ENCODE data around the gene VAMP4.

The VAMP4 gene

DNA sequence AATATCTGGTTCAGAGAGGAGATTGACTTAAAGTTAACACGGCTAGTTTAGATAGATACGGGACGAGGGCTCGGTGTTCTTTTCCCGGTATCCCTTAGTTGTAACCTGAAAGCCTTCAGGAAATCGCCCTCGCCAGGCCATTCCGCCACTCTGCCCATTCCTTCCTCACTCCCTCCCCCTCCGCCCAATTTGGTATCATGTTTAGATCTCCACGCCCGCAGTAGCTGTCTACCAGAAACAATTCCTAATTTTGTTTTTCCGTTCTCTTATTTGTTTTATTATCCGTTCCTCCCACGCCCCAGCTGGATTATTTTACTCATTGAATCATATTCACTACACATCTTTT, 685 bp upstream of the VAMP4 start:
- TF ChIP-seq, protein P1, sequence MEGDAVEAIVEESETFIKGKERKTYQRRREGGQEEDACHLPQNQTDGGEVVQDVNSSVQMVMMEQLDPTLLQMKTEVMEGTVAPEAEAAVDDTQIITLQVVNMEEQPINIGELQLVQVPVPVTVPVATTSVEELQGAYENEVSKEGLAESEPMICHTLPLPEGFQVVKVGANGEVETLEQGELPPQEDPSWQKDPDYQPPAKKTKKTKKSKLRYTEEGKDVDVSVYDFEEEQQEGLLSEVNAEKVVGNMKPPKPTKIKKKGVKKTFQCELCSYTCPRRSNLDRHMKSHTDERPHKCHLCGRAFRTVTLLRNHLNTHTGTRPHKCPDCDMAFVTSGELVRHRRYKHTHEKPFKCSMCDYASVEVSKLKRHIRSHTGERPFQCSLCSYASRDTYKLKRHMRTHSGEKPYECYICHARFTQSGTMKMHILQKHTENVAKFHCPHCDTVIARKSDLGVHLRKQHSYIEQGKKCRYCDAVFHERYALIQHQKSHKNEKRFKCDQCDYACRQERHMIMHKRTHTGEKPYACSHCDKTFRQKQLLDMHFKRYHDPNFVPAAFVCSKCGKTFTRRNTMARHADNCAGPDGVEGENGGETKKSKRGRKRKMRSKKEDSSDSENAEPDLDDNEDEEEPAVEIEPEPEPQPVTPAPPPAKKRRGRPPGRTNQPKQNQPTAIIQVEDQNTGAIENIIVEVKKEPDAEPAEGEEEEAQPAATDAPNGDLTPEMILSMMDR (IDR thresholded peaks at IDR 0.05; ENCODE audit: borderline replicate concordance, control extremely low read depth, extremely low read depth, insufficient read depth, missing control alignments), result no peak
- in situ Hi-C loops (cut with MboI; ENCODE audit: low sequenced_read_pairs, unreplicated experiment), result no loop called here
- no peak for DNase-seq (ENCODE audit: low spot score)

DNA sequence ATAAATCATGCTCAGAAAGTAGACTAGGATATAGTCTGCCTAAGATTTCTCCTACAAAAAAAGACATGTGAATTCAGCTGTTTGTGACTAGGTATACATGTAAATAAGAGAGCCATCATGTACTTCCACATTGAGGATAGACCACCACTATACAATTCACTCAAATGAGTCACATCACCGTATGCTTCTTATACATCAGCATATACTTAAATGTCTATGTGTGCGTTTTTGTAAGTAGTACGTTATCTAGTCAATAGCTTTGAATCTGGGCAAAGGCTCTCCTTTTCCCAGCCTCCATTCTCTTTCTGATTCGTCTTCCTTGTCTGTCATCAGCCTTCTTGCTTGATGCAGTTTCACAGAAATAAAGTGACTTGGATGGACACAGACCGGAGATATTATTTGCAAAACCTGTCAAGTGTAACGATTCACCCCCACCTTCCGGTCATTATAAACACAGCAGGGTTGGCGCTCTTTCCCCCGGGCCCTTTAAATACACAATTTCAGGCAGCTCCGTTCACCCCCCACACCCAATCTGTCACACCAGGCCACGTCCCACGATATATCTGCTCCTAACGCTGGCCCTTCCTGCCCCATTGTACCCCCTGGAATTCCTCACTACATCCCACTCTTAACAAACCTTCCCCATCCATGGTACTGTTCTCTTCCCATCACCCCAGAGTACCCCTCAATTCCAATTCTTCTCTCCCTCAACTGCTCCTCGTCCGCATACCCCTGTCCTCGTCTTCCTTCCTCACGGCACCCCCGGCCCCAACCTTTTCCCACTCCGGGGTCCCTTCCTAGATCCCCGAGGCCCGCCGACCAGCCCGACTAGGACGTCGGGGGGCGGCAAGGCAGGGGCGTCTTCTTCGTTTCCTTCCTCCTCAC, 636 bp downstream of the VAMP4 start:
- TF ChIP-seq, protein P1 (IDR thresholded peaks at IDR 0.05; ENCODE audit: borderline replicate concordance, control extremely low read depth, extremely low read depth, insufficient read depth, missing control alignments), result no peak
- in situ Hi-C loops (cut with MboI; ENCODE audit: low sequenced_read_pairs, unreplicated experiment), result no loop called here
- peak; percentile 68 for DNase-seq (ENCODE audit: low spot score)

DNA sequence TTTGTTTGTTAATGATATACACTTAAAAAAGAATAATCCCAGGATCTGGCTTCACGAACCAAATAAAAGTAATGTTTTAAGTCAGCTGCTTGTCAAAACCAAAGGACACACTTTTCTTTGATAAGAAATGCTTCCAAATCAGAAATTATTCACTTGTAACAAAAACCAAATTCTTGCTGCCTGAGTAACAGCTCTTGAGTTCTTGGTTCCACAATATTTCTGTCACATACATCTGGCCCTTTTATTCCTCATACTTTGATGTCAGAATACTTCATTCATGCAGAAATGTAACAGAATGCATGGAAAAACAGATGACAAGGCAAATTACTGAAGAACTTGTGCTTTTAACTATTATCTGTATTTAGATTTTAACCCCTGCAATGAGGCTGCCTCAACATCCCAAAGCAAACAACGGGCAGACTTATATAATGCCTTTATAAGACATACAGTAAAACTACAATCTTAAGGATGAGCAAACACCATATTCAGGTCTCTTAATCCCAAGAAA, 1.5 kb downstream of the VAMP4 start:
- TF ChIP-seq, protein P1 (IDR thresholded peaks at IDR 0.05; ENCODE audit: borderline replicate concordance, control extremely low read depth, extremely low read depth, insufficient read depth, missing control alignments), result no peak
- no peak for DNase-seq (ENCODE audit: low spot score)
- in situ Hi-C loops (cut with MboI; ENCODE audit: low sequenced_read_pairs, unreplicated experiment), result no loop called here

DNA sequence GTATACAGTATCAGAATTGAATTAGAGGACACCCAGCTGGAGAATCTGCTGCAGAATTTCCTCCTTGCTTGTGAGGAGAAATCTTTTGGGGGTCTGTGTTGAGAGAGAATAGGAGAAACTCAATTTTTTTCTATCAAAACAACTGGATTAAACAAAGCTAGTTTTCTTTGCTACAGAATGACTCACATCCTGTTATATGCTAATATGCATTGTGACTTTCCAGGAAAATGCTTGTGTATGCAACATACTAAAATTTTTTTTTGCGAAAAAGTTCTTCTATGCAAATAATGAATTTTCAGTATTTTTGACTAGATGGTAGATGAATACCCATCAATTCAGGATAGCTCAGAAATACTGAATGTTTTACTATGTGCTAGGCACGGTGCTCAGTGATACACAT, 2.2 kb downstream of the VAMP4 start:
- TF ChIP-seq, protein P1 (IDR thresholded peaks at IDR 0.05; ENCODE audit: borderline replicate concordance, control extremely low read depth, extremely low read depth, insufficient read depth, missing control alignments), result no peak
- in situ Hi-C loops (cut with MboI; ENCODE audit: low sequenced_read_pairs, unreplicated experiment), result no loop called here
- no peak for DNase-seq (ENCODE audit: low spot score)

DNA sequence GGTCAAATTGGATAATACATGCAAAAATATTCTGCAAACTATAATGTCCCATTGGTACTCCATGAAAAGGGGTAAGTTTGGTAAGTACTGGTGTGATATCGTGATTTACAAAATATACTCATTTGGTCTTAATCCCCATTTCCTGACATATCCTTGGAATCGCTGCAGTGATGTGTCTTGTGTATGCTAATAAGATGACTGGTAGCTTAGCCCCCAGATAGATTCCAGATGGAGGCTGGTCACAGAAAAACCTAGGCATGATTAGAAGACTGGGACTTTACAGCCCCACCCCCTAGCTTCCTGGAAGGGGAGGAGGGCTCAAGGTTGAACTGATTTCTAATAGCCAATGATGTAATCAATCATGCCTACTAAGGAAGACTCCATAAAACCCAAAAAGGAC, 3.0 kb downstream of the VAMP4 start:
- TF ChIP-seq, protein P1 (IDR thresholded peaks at IDR 0.05; ENCODE audit: borderline replicate concordance, control extremely low read depth, extremely low read depth, insufficient read depth, missing control alignments), result no peak
- DNase-seq (ENCODE audit: low spot score), result no peak
- in situ Hi-C loops (cut with MboI; ENCODE audit: low sequenced_read_pairs, unreplicated experiment), result no loop called here

DNA sequence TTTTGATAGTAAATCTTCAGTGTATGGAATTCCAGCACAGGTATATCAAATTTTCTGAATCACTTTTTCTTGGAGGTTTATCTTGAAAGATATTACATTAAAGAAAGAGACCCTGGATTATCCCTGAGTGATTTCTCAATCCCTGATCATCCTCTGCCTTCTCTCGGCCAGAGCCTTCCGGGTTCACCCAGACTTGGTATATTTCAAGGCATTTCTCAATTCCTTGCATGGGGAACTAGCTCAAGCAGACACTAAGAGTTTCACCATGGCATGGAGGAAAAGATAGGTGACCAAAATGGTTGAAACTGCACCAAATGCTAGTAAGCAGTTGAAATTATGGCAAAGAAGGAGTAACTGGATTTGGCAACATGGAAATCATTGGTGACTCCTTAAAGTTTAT, 5.7 kb downstream of the VAMP4 start:
- in situ Hi-C loops (cut with MboI; ENCODE audit: low sequenced_read_pairs, unreplicated experiment), result no loop called here
- TF ChIP-seq, protein P1 (IDR thresholded peaks at IDR 0.05; ENCODE audit: borderline replicate concordance, control extremely low read depth, extremely low read depth, insufficient read depth, missing control alignments), result no peak
- DNase-seq (ENCODE audit: low spot score), result no peak

All from GM13976 (cell line).